CD14-positive monocyte (primary cell): ENCODE data around the gene MLIP. TPM values are rescaled to one million over a fixed set of nuclear protein-coding genes. Genes with fewer than 3 reads are reported as not detected.

Experiments used
- DNase-seq, 3 donors: peaks; one replicate each; pipeline ENCODE4 v3.0.0-alpha.2; 2011 to 2022
- H2AFZ ChIP-seq: 2 replicates; pipeline ENCODE4 v1.6.0; 2012; ENCODE audit warnings: mild to moderate bottlenecking, low read depth, low read length, inconsistent platforms; ENCODE audit not compliant: insufficient read depth, poor library complexity, severe bottlenecking
- H3K27ac ChIP-seq, 2 donors: 1 replicate in 1 of 2; 2 replicates in 1 of 2; pipeline ENCODE4 v1.5.1; 2012 to 2013; ENCODE audit warnings: low read length in 2 of 2, control low read depth in 1 of 2, inconsistent platforms in 1 of 2, low read depth in 1 of 2, mild to moderate bottlenecking in 1 of 2
- H3K27me3 ChIP-seq, 2 donors: one replicate each; pipeline versions ENCODE4 v1.6.0 to v1.6.1; 2011 to 2013; ENCODE audit warnings: low read length in 2 of 2; ENCODE audit not compliant: control insufficient read depth in 2 of 2, insufficient read depth in 2 of 2
- H3K36me3 ChIP-seq, 2 donors: replicated peaks in 1 of 2; 1 replicate in 1 of 2; 2 replicates in 1 of 2; pipeline versions ENCODE4 v1.5.1 to v1.6.1; 2012 to 2013; ENCODE audit warnings: low read length in 2 of 2, control low read depth in 1 of 2, inconsistent platforms in 1 of 2, mild to moderate bottlenecking in 1 of 2; ENCODE audit not compliant: insufficient read depth in 2 of 2, control insufficient read depth in 1 of 2
- H3K4me1 ChIP-seq, 2 donors: 1 replicate in 1 of 2; 2 replicates in 1 of 2; pipeline versions ENCODE4 v1.5.1 to v1.6.1; 2012 to 2013; ENCODE audit warnings: low read length in 2 of 2, control low read depth in 1 of 2, inconsistent platforms in 1 of 2, mild to moderate bottlenecking in 1 of 2, moderate library complexity in 1 of 2; ENCODE audit not compliant: insufficient read depth in 2 of 2, control insufficient read depth in 1 of 2
- H3K4me2 ChIP-seq: replicated peaks from 2 replicates; pipeline ENCODE3; 2012; ENCODE audit warnings: low read length, moderate library complexity, mild to moderate bottlenecking; ENCODE audit not compliant: poor library complexity, severe bottlenecking; ENCODE audit errors: extremely low read depth
- H3K4me3 ChIP-seq, 3 experiments: fragments of 200-600 bp in 1 of 3; sonication (generic) in 1 of 3; replicated peaks in 1 of 3; 1 replicate in 2 of 3; 2 replicates in 1 of 3; pipeline ENCODE4 v1.5.1; 2011 to 2013; ENCODE audit warnings: low read length in 3 of 3, mild to moderate bottlenecking in 3 of 3, control low read depth in 2 of 3, low read depth in 2 of 3, inconsistent platforms in 1 of 3, moderate library complexity in 1 of 3
- H3K79me2 ChIP-seq: 2 replicates; pipeline ENCODE4 v1.6.0; 2012; ENCODE audit warnings: mild to moderate bottlenecking, control low read depth, inconsistent platforms, low read length, moderate library complexity; ENCODE audit not compliant: insufficient read depth
- H3K9ac ChIP-seq: 2 replicates; pipeline ENCODE4 v1.6.0; 2017; ENCODE audit warnings: low read length, mild to moderate bottlenecking; ENCODE audit not compliant: insufficient read depth, poor library complexity, severe bottlenecking
- H3K9me3 ChIP-seq, 2 donors: replicated peaks in 1 of 2; 1 replicate in 1 of 2; 2 replicates in 1 of 2; pipeline versions ENCODE4 v1.5.1 to v1.6.1; 2012 to 2013; ENCODE audit warnings: low read length in 2 of 2, control low read depth in 1 of 2; ENCODE audit not compliant: control insufficient read depth in 1 of 2, insufficient read depth in 1 of 2
- H4K20me1 ChIP-seq: 2 replicates; pipeline ENCODE4 v1.6.0; 2012; ENCODE audit warnings: mild to moderate bottlenecking, low read length, control low read depth, moderate library complexity; ENCODE audit not compliant: insufficient read depth
- H3K27ac Mint-ChIP-seq, 7 donors: one replicate each; pipeline ENCODE4 v1.8.0; 2020; ENCODE audit warnings: mild to moderate bottlenecking in 7 of 7, mixed read lengths in 7 of 7, moderate library complexity in 6 of 7, inconsistent platforms in 2 of 7
- H3K27me3 Mint-ChIP-seq, 3 donors: one replicate each; pipeline ENCODE4 v1.8.0; 2021 to 2022; ENCODE audit warnings: low read depth in 3 of 3, mild to moderate bottlenecking in 3 of 3, mixed read lengths in 3 of 3, moderate library complexity in 3 of 3, inconsistent platforms in 1 of 3
- H3K36me3 Mint-ChIP-seq, 2 donors: one replicate each; pipeline ENCODE4 v1.8.0; 2020; ENCODE audit warnings: mixed read lengths in 2 of 2, inconsistent platforms in 1 of 2, mild to moderate bottlenecking in 1 of 2
- H3K4me1 Mint-ChIP-seq: one replicate; pipeline ENCODE4 v1.8.0; 2020; ENCODE audit warnings: mild to moderate bottlenecking, mixed read lengths
- H3K4me3 Mint-ChIP-seq, 2 donors: one replicate each; pipeline ENCODE4 v1.8.0; 2020; ENCODE audit warnings: mild to moderate bottlenecking in 2 of 2, mixed read lengths in 2 of 2, moderate library complexity in 1 of 2
- H3K9me3 Mint-ChIP-seq, 7 donors: one replicate each; pipeline ENCODE4 v1.8.0; 2020 to 2022; ENCODE audit warnings: mixed read lengths in 7 of 7, mild to moderate bottlenecking in 6 of 7, moderate library complexity in 6 of 7, inconsistent platforms in 2 of 7
- WGBS: methylation state at CpG from one replicate; pipeline ENCODE4 v1.1.5; 2013; ENCODE audit warnings: missing lambda C conversion rate; ENCODE audit not compliant: insufficient coverage; 5-methylcytosine and 5-hydroxymethylcytosine counted together
- intact Hi-C, 2 donors: fragments of 100-400 bp; cut with micrococcal nuclease; formaldehyde crosslinking; loops; one replicate each; pipeline versions ENCODE4 v1.15.0 to v1.15.1; 2023
- polyA plus RNA-seq, 3 donors: library from polyadenylated mRNA; depleted of rRNA in 1 of 3; unstranded in 2 of 3; stranded (reverse) in 1 of 3; fragments of 300-500 nt in 2 of 3; fragments of >200 nt in 1 of 3; fragmentation: Illumina TruSeq in 2 of 3; gene quantifications; 1 replicate in 2 of 3; 2 replicates in 1 of 3; pipeline ENCODE4 v1.2.3, GENCODE V29; 2012 to 2021
- TF ChIP-seq, protein P1 (sequence below): fragments of 200-600 bp; IDR thresholded peaks from one replicate; pipeline ENCODE4 v1.8.0; 2022; ENCODE audit warnings: antibody characterized with exemption, mild to moderate bottlenecking

MLIP gene
- polyA plus RNA-seq, 3 donors, result not detected

DNA sequence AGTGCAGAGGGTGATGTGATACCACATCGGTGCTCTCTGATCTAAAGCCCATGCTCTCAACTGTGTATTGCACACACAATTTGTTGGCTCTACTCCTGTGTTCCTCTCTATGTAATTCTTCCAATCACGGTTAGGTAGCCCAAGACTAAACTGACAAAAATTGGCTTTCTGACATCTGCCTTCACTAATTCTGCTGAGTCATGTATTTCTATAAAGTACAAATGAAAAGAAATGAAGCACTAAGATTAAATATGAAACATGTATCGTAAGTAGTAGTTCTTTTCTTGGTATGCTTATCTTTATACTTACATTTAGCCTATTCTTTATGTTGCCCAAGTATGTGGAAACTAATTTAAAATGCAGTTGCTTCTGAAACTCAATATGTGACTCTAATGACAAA is 7.7 kb upstream of the MLIP start:
- Histone ChIP-seq H2AFZ (no peak overlapping the region), H3K4me1 (no peaks in the 10 kb centered on the region), H3K27ac (no peak overlapping the region), H3K9ac (no peak overlapping the region), H3K4me3 (no peak overlapping the region), H3K79me2 (no peaks in the 10 kb centered on the region), H3K9me3 (no peaks in the 10 kb centered on the region), H4K20me1 (no peaks in the 10 kb centered on the region), H3K4me2 (no peak overlapping the region), H3K27me3 (no peaks in the 10 kb centered on the region), H3K36me3 (no peaks in the 10 kb centered on the region)
- Mint-ChIP-seq H3K9me3 (peaks cover 0 to 3% (median 0%) of the 10 kb centered on the region in 7 donors), H3K4me3 (no peak overlapping the region), H3K36me3 (no peaks in the 10 kb centered on the region), H3K4me1 (no peaks in the 10 kb centered on the region), H3K27me3 (no peaks in the 10 kb centered on the region), H3K27ac (no peak overlapping the region)
- no peak for DNase-seq
- TF ChIP-seq, protein P1, sequence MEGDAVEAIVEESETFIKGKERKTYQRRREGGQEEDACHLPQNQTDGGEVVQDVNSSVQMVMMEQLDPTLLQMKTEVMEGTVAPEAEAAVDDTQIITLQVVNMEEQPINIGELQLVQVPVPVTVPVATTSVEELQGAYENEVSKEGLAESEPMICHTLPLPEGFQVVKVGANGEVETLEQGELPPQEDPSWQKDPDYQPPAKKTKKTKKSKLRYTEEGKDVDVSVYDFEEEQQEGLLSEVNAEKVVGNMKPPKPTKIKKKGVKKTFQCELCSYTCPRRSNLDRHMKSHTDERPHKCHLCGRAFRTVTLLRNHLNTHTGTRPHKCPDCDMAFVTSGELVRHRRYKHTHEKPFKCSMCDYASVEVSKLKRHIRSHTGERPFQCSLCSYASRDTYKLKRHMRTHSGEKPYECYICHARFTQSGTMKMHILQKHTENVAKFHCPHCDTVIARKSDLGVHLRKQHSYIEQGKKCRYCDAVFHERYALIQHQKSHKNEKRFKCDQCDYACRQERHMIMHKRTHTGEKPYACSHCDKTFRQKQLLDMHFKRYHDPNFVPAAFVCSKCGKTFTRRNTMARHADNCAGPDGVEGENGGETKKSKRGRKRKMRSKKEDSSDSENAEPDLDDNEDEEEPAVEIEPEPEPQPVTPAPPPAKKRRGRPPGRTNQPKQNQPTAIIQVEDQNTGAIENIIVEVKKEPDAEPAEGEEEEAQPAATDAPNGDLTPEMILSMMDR, result no peak
- WGBS, result 80% methylated on average over 1 of the region's 3 CpGs
- intact Hi-C loops, result no loop called here

DNA sequence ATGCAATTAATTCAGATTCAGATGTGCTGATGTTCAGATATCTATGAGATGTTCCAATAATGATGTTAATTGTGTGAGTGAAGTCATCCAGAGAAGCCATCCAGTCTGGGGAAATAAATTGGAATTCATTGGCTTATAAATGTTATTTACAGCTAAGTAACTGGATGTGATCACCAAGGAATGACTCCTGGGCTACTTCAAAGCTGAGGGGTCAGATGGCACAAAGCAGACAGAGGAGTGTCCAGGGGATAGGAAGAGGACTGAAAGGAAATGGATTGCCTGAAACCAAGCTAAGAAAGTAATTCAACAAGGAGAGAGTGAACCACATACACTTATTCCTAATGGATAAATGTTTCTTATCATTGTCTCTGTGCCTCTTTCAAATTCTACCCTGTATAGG is 4.5 kb upstream of the MLIP start:
- TF ChIP-seq, protein P1, result no peak
- Histone ChIP-seq H3K79me2 (no peaks in the 10 kb centered on the region), H2AFZ (no peak overlapping the region), H3K27me3 (no peaks in the 10 kb centered on the region), H3K4me3 (no peak overlapping the region), H4K20me1 (no peaks in the 10 kb centered on the region), H3K9ac (no peak overlapping the region), H3K36me3 (no peaks in the 10 kb centered on the region), H3K9me3 (no peaks in the 10 kb centered on the region), H3K4me2 (no peak overlapping the region), H3K4me1 (no peaks in the 10 kb centered on the region), H3K27ac (no peak overlapping the region)
- intact Hi-C loops, result no loop called here
- no peaks in the 10 kb centered on the region for H3K27me3 Mint-ChIP-seq
- H3K4me3 Mint-ChIP-seq, result no peak overlapping the region
- no peaks in the 10 kb centered on the region for H3K36me3 Mint-ChIP-seq
- H3K9me3 Mint-ChIP-seq, result peaks cover 0 to 5% (median 3%) of the 10 kb centered on the region in 7 donors
- no peak for DNase-seq
- no peaks in the 10 kb centered on the region for H3K4me1 Mint-ChIP-seq
- no peak overlapping the region for H3K27ac Mint-ChIP-seq
